Neural cell (in vitro differentiated cells): ENCODE measurements around the gene C11orf68.

Source experiments
- CTCF ChIP-seq: fragments of 450-650 bp; IDR thresholded peaks from 2 replicates; pipeline ENCODE4 v1.5.1; 2014; ENCODE audit warnings: antibody characterized with exemption, mild to moderate bottlenecking, moderate library complexity; ENCODE audit not compliant: poor library complexity, severe bottlenecking
- EP300 ChIP-seq: fragments of 450-650 bp; conservative IDR thresholded peaks from 2 replicates; pipeline ENCODE4 v1.6.1; 2014; ENCODE audit warnings: antibody characterized with exemption, mild to moderate bottlenecking, moderate library complexity; ENCODE audit not compliant: poor library complexity, severe bottlenecking
- EZH2 ChIP-seq: fragments of 200-600, 300-800 bp; shearing (Covaris generic), sonication (generic); IDR thresholded peaks from 2 replicates; pipeline ENCODE4 v1.6.1; 2014; ENCODE audit warnings: antibody characterized with exemption, low read length, borderline replicate concordance, mild to moderate bottlenecking; ENCODE audit not compliant: insufficient read depth, poor library complexity, severe bottlenecking
- MXI1 ChIP-seq: fragments of 450-650 bp; conservative IDR thresholded peaks from 2 replicates; pipeline ENCODE4 v1.6.1; 2014; ENCODE audit warnings: antibody characterized with exemption, mild to moderate bottlenecking; ENCODE audit not compliant: poor library complexity, severe bottlenecking
- POLR2AphosphoS5 ChIP-seq: IDR thresholded peaks from 2 replicates; pipeline ENCODE4 v1.6.1; 2012
- RAD21 ChIP-seq: fragments of 450-650 bp; conservative IDR thresholded peaks from 2 replicates; pipeline ENCODE4 v1.6.1; 2014; ENCODE audit warnings: antibody characterized with exemption, mild to moderate bottlenecking, moderate library complexity
- REST ChIP-seq: IDR thresholded peaks from 2 replicates; pipeline ENCODE4 v1.6.1; 2012; ENCODE audit warnings: borderline replicate concordance
- SMC3 ChIP-seq: fragments of 450-650 bp; conservative IDR thresholded peaks from 2 replicates; pipeline ENCODE4 v1.6.1; 2014; ENCODE audit warnings: antibody characterized with exemption, mild to moderate bottlenecking, moderate library complexity; ENCODE audit not compliant: poor library complexity
- TAF1 ChIP-seq: IDR thresholded peaks from 2 replicates; pipeline ENCODE4 v1.6.1; 2012; ENCODE audit warnings: low read depth

- TF ChIP-seq RAD21 (no peak), REST (no peak), CTCF (no peak), TAF1 (no peak), POLR2AphosphoS5 (peak; percentile 24), EP300 (no peak), MXI1 (no peak), SMC3 (no peak), EZH2 (no peak)
Measured at GRCh38 chr11:65868076-65868667, 50.7 kb downstream of the C11orf68 start.
